GM04503 (cell line): ENCODE results near the gene TSPEAR.

Source experiments
- DNase-seq: peaks from one replicate; pipeline ENCODE4 v3.0.0-alpha.2; 2012; ENCODE audit warnings: low read depth

TSPEAR gene

GRCh38 chr21:44462086-44462833, 249.1 kb downstream of the TSPEAR start:
- no peak for DNase-seq

GRCh38 chr21:44461464-44462001, 249.8 kb downstream of the TSPEAR start:
- DNase-seq, result no peak

GRCh38 chr21:44461005-44461404, 250.4 kb downstream of the TSPEAR start:
- no peak for DNase-seq

GRCh38 chr21:44460441-44460755, 251.0 kb downstream of the TSPEAR start:
- no peak for DNase-seq

- no peak for DNase-seq
Observed at GRCh38 chr21:44459712-44460440, 251.5 kb downstream of the TSPEAR start.

- DNase-seq, result no peak
Observed at GRCh38 chr21:44458971-44459711, 252.2 kb downstream of the TSPEAR start.

- no peak for DNase-seq
Observed at GRCh38 chr21:44456915-44457736, 254.2 kb downstream of the TSPEAR start.

- DNase-seq, result no peak
Observed at GRCh38 chr21:44456214-44456914, 255.0 kb downstream of the TSPEAR start.

- DNase-seq, result no peak
Observed at GRCh38 chr21:44455524-44456213, 255.7 kb downstream of the TSPEAR start.

- no peak for DNase-seq
Observed at GRCh38 chr21:44454747-44455523, 256.4 kb downstream of the TSPEAR start, which contains the start of gene LRRC3. LRRC3 (plus strand) TSS chr21:44455510; CDS start chr21:44456645, 1,135 bp downstream.

GRCh38 chr21:44454058-44454457, 257.3 kb downstream of the TSPEAR start:
- no peak for DNase-seq

GRCh38 chr21:44453120-44453519, 258.3 kb downstream of the TSPEAR start:
- DNase-seq, result no peak

GRCh38 chr21:44450999-44451398, 260.4 kb downstream of the TSPEAR start:
- DNase-seq, result no peak

GRCh38 chr21:44450402-44450801, 261.0 kb downstream of the TSPEAR start:
- DNase-seq, result no peak

- no peak for DNase-seq
Observed at GRCh38 chr21:44449473-44450363, 261.7 kb downstream of the TSPEAR start.

GRCh38 chr21:44448651-44449131, 262.7 kb downstream of the TSPEAR start:
- no peak for DNase-seq
